Measurements from ENCODE around the gene ARHGEF16.

ARHGEF16 gene

GRCh38 chr1:3423245-3423829 lies 31.1 kb upstream of the ARHGEF16 start:
- DNase-seq: no peak

DNA sequence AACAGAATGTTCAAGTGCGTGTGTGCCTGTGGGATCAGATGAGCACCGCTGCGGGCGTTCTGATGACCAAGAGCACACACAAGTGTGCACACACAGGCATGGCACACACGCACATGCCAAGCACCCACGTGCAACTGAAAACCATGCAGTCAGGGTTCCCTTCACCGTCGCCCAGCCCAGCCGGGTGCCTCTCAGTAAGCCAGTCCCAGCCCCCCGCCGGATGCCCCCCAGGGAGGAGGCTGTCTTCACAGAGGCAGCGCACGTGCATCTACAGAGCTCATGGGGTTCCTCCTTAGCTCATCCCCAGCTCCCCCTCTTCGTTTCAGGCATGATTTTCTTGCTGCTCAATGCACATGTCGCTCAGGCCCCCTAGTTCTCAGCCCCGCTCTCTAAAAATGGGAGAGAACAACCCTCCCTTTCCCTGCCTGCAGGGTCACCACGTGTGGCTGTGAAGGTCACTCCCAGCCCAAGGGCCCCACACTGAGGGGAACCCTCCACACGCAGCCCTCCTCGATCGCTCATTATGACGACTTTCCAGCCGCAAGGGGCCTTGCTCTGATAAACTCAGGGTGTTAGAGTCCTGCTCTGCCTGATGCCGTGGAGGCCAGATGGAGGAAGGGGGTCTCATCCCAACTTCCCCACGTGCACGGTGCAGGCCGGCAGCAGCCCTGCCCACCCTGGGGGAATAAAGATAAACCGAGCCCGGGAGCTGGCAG lies 30.4 kb upstream of the ARHGEF16 start:
- DNase-seq: no peak

- DNase-seq: no peak
These were observed 28.8 kb upstream of the ARHGEF16 start for GRCh38 chr1:3425486-3426215.

DNA sequence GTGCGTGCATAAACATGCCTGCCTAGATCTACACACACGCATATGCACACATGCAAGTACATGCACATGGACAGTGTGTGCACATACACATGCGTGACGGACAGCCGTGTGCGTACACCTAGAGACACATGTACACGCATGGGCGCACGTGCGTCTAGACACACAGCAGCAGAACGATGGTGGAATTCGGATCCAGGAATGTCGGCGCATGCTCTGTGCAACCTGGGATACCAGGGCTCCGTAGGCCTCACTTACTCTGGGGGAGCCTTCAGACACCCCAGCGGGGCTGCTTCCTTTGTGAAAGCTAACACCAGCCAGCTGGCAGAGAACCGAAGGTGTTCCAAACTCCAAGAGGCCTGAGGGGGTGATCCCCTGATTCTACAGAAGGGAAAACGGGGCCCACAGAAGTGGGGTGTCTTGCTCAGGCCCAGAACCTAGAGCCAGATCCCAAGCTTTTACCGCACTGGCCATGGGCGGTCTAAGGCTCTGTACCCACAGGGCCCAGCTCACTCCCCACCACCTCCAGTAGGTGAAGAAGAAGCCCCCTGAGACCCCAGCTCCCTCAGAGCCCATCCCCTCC lies 27.4 kb upstream of the ARHGEF16 start:
- DNase-seq: no peak

GRCh38 chr1:3427711-3428704 lies 26.5 kb upstream of the ARHGEF16 start:
- DNase-seq: no peak

DNA sequence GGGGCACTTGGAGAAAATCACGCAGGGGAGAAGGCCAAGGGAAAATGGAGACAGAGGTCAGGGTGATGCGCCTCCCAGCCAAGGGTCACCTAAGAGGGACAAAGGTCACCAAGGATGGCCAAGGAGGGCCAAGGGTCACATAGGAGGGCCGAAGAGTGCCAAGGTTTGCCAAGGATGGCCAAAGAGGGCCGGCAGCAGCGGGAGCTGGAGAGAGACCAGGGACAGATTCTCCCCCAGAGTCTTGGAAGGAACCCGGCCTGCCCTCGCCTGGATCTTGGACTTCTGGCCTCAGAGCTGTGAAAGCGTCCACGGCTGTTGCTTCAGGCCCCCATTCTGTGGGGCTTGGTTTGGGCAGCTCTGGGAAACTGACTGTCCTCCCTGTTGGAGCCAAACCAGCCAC lies 25.6 kb upstream of the ARHGEF16 start:
- no peak for DNase-seq

GRCh38 chr1:3429320-3429719 lies 25.1 kb upstream of the ARHGEF16 start:
- DNase-seq: no peak

DNA sequence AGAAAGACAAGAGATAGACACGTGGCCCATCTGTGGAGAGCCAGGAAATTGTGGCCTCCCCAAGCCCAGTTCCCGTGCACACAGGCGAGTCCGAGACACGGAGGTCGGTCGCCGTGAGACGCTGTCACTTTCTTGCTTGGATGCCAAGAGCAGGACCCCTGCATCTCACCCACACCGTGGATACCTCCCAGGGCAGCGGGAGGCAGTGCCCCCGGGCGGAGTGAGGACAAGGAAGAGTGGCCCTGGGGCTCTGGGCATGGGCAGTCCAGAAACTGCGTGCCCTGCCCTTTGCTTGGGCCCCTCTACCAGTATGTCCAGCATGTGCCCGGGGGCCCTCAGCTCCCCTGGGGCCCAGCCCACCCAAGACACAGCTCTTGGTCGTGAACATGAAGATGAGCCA lies 24.7 kb upstream of the ARHGEF16 start:
- DNase-seq: no peak

GRCh38 chr1:3430406-3430805 lies 24.1 kb upstream of the ARHGEF16 start:
- DNase-seq: no peak

DNA sequence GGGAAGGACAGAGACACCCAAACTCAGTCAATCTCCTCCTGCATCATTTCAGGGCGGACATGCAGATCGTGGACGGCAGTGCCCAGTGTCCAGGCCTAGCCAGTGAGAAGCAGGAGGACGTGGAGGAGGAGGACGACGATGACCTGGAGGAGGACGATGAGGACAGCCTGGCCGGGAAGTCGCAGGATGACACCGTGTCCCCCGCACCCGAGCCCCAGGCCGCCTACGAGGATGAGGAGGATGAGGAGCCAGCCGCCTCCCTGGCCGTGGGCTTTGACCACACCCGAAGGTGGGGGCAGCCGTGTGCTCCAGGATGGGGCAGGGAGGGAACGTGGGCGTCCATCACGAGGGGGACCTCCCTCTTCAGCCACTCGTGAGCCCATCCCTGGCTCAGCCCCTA lies 23.6 kb upstream of the ARHGEF16 start:
- DNase-seq: no peak

DNA sequence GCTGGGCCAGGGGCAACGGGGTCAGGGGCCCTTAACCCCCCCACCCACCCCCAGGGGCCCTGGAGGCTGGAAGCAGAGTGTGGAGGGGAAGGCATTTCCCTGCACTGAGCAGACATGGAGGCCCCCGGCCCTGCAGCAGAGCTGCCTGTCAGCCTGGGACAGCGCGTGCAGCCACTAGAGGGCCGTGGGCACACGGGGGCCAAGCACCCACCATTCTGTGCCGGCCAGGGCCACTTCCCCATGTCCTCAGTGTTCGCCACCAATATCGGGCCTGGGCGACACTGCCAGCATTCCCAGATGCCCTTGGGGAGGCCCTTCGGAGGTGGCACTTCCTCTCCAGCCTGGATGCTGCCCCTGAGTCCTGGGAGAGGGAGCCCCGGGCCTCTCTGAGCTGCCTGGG lies 23.2 kb upstream of the ARHGEF16 start:
- DNase-seq: no peak

- no peak for DNase-seq
These were observed 22.8 kb upstream of the ARHGEF16 start for GRCh38 chr1:3431686-3432085.

DNA sequence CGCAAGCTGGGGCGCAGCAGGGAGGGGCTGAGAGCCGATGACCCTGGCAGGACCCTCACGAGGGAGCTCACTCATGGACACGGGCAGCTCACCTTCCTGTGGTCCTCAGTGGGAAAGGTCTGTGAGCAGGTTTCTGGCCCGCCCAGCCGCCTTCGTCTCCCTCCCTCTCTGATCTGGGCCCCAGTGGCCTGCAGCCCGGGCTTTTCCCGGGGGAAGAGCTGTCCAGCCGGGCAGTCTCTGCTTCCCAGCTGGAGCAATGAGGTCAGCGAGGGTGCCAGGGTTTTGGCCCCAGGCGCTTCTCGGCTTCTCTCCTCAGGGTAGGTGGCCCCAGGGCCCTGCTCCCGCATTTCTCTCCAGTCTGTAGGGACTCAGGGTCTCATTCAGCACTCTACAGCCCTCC lies 22.2 kb upstream of the ARHGEF16 start:
- no peak for DNase-seq

GRCh38 chr1:3433076-3433475 lies 21.4 kb upstream of the ARHGEF16 start:
- DNase-seq: no peak

- DNase-seq: no peak
These were observed 20.7 kb upstream of the ARHGEF16 start for GRCh38 chr1:3433596-3434320.

DNA sequence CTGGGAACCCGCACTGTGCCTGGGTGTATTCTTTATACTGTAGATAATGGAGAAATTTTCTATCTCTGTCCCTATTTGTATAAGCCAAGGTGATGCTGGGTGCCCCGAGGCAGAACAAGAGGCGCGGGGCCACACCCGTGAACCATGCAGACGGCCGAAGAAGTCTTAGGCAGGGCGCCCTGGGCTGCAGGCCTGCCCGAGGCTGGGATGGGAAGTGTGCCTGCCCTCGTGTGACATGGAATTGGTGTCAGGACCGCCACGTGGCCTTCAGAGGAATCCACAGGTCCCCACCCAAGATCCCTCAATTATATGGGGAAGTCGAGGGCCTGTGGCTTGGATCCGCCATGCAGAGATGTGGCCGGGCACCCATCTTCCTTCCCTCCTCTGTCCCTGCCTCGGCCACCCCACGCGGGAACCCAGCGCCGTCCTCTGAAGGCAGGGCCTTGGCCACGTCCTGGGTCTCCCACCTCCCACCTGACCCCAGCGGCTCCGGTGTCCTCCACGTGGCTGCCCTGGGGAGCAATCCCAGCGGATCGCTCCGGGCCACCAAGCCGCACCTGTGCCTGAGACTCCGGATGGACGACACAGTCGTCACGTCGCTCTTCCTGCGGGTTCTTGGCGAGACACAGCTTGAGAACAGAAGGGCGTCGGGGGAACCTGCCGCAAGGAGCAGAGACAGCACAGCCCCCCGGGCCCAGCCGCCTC lies 19.9 kb upstream of the ARHGEF16 start:
- DNase-seq: no peak

DNA sequence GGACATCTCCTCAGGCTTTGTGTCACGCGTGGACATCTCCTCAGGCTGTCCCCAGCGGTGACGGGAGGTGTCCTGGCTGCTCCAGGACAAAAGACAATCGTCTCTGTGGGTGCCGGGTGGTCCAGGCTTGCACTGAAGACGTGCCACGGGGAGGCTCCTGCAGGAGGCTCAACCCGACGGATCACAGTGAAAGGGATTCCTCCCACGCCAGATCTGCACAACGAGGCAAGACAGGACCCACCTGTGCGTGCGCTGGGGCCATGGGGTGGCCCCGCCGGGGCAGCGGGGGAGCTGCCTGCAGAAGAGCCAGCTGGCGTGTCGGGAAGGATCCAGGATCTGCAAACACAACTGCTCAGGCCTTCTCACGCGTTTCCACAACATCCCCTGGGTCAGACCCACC lies 18.8 kb upstream of the ARHGEF16 start:
- DNase-seq: no peak

DNA sequence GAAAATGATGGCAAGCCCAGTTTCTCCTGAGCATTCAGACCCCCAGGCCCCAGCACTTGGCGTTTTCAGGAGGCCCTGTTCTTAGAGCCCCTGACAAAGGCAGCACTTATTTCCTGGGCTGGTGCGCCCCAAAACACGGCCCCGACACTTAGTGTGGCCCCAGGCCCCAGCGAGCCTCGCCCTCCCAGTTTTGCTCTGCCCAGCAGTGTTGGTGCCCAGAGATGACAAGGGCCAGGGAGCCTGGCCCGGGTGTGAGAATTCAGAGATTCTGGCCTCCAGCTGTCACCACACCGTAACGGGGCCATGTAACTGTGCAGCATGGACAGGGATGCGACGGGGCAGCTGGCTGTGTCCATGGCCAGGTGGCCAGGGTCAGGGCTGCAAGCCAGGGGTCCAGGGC lies 18.0 kb upstream of the ARHGEF16 start:
- DNase-seq: no peak

DNA sequence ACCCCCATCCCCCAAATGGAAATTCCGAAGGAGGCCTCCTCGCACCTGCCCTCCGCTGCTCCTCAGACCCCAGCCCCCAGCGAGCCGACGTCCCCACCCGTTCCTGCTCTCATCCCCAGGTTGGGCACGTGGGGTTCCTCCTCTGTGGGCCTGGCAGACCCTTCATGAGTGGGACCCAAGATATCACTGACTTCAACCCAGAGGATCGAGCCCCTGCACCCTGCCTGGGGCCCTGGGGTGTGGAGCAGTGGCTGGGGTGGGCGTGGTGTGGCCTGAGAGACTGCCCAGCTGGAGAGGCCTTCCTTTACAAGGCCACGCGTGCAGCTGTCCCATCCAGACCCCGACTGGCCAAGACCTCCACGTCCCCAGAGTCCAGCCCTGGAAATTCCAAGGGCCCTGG lies 17.6 kb upstream of the ARHGEF16 start:
- no peak for DNase-seq

DNA sequence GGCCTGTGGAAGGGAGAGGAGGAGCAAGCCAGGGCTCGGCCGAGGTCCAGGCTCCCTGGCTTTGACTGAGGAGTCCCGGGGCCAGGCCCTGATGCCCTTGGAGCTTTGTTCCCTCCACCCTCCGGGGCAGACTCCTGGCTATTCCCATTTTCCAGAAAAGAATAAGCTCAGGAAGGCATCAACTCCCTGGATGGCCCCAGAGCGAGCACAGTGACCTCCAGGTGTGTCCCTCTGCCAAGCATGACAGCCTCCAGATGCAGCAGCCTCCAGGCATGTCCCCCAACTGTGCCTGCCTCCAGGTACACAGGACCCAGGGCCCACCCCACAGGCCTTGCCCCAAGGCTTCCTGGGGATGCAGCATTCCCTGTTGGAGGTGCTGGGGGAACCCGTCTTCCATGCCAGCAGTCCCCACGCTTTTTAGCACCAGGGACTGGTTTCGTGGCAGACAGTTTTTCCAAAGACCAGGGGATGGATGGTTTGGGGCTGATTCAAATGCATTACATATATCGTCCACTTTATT lies 15.7 kb upstream of the ARHGEF16 start:
- no peak for DNase-seq

All from CD4-positive, alpha-beta T cell treated with Interferon alpha-2 for 1 hour (primary cell).